ENCODE results near the gene ASAH2. TPM values are rescaled to one million over a fixed set of nuclear protein-coding genes. Genes with fewer than 3 reads are reported as not detected.
A peak's percentile ranks its signal among the peaks of the same experiment; 100 is the strongest.

The ASAH2 gene
- 1 to 10 TPM; 1.3 to 2.2 TPM for total RNA-seq
- long read RNA-seq, partial matches to known transcripts: 0 of 1 reads
- long read RNA-seq, other reads (novel, unspliced or antisense): 1 of 1 reads

DNA sequence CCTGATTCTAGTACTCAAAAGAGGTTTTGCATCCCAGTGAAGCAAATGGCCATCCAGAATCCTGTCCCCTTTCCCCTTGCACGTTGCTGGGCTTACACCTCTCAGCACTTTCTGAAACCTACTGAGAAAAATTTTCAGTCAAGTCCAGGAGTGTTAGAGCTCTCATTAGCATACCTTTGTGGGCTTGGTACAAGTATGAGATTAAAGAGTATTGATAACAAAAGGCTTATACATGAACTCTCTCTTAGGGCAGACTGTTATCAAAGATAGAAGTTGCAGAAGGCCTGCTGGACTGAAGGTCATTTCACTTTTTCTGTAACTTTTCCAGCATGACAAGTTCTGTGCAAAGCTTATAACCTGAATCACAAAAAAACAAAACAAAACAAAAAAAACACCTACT, at the start of gene ASAH2:
Gene ASAH2 (minus strand): TSS at position 123 of the 400 bp plus-strand sequence. CDS start 2,906 bp downstream, outside the sequence.
- intact Hi-C loops (cut with DNase I, micrococcal nuclease): no loop called here
- no peak for DNase-seq
- no peak for ATAC-seq

- DNase-seq (no peak), ATAC-seq (no peak)
- intact Hi-C loops (cut with DNase I, micrococcal nuclease): no loop called here
Observed at GRCh38 chr10:50299948-50300669, 48.8 kb upstream of the ASAH2 start.

- DNase-seq: no peak
- intact Hi-C loops (cut with DNase I, micrococcal nuclease): no loop called here
- no peak for ATAC-seq
Observed at GRCh38 chr10:50295367-50295766, 44.1 kb upstream of the ASAH2 start.

DNA sequence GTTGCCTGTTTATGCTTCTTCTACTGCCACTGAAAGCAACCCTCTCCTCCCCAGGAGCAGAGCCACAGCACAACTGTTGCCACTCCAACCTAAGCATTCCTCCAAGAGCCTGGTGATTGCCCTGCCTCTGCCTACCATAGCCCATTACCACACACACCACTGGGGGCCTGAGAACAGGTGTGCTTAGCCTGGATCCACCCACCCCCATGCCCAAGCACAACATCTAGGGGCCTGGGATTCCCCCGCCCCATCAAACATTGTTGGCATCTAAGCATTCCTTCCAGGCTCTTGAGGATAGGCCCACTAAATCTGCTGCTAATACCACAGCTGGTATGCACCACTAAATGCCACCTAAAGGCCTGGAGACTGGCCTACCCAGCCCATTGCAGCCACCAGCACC, 43.3 kb upstream of the ASAH2 start:
- intact Hi-C loops (cut with DNase I, micrococcal nuclease): no loop called here
- no peak for ATAC-seq
- no peak for DNase-seq

- DNase-seq: peak in 1 of 2 donors; percentile 7
- ATAC-seq: peak; percentile 99
- intact Hi-C loops (cut with DNase I, micrococcal nuclease): no loop called here
Observed at GRCh38 chr10:50293513-50294313, 42.4 kb upstream of the ASAH2 start.

DNA sequence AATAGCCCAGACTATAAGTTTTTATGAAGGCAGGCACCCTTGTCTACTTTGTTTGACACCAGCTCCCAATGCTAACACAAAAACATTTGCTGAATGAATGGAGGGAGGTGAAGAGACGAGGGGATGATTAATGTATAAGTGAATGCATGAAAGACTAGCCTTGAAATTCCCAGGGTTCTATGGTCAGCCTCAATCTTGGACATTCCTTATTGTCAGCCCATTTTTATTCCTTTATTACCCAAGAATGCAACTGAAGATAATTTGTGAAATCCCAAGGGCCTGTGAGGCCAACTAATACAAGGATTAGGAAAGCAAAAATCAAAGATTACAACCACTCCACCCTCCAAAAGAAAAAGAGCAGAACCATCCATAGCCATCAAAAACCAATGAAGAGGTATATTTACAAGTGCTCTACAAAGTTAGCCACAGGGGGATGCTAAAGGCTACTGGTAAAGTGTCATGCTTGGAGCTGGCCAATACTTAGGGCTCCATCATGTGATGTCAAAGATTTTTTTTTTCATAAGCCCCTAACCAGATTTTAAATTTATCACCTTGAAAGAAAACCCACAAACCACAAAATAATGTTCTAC, 40.0 kb upstream of the ASAH2 start:
- intact Hi-C loops (cut with DNase I, micrococcal nuclease): no loop called here

DNA sequence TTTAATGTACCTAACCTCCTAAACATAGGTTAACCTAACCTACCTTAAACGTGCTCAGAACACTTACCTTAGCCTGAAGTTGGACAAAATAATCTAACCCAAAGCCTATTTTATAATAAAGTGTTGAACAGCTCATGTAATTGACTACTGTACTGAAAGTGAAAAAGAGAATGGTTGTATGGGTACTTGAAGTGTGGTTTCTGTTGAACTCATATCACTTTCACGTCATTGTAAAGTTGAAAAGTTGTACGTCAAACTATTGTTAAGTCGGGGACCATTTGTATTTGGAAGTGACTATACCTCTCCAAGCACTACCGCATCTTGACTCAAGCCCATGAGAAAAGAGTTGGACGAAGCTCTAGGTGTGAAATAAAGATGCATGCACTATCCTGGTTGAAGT, 37.9 kb upstream of the ASAH2 start:
- DNase-seq (no peak), ATAC-seq (no peak)
- intact Hi-C loops (cut with DNase I, micrococcal nuclease): no loop called here

More for the DNA sequence above, 40.0 kb upstream of the ASAH2 start:
- DNase-seq (no peak), ATAC-seq (no peak)

DNA sequence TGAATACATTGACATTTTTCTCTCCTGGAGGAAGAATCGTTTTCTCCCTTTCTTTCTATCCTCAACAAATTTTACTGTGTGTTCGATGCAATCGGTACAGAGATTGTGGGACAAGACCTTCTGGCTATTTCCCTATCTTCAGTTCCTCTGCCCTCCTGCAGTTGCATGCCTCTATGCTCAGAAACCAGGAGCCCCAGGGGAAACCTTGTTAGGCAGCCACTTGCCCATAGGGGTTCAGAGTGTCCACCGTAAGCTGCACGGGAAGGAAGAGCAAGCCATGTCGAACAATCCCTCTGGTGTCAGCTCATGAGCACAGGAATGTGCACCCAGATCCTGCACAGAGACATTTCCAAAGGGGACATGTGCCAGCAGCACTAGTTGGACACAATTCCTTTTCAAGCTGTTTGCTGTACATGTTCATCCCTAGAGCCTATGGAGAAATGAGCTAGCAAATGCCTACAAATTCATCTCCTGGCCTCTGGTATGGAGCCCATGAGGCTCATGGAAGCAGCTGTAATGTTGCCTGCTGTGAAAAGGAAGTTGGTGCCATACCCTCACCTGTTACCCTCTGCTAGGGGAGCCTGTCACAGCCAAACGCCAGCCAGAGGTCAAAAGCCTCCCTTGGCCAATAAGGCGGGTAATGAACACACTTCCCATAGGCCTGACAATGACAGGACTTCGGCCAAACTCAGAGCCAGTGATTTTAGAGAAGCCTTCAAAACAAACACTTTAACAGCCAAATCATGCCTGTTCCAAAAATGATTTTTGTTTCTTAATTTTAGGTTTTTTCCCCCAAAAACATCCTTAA, 35.9 kb upstream of the ASAH2 start:
- ATAC-seq: no peak

DNA sequence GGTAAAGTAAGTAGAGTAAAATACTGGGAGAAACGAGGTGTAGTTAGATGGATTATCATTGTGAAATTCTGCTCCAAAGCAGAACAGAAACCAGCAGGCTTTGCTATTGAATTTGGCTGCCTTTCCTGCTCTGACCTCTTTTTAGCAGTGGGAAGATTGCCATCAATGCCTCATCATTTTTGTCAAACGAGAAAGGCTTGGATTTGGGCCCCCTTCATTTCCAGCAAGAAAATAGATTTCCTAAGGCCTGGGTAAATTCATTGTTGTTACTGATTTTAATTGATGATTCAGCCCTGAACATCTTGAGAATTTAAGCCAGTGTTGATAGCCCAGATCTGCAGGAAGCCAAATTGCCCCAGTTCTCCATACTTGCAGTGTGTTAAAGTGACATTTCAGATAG, 35.2 kb upstream of the ASAH2 start:
- ATAC-seq (no peak), DNase-seq (no peak)
- intact Hi-C loops (cut with DNase I, micrococcal nuclease): no loop called here

More for the DNA sequence above, 35.9 kb upstream of the ASAH2 start:
- no peak for DNase-seq
- intact Hi-C loops (cut with DNase I, micrococcal nuclease): no loop called here

- ATAC-seq: no peak
- intact Hi-C loops (cut with DNase I, micrococcal nuclease): no loop called here
- no peak for DNase-seq
Observed at GRCh38 chr10:50281967-50282522, 30.7 kb upstream of the ASAH2 start.

GRCh38 chr10:50281210-50281966, 30.1 kb upstream of the ASAH2 start:
- ATAC-seq (no peak), DNase-seq (no peak)
- intact Hi-C loops (cut with DNase I, micrococcal nuclease): no loop called here

DNA sequence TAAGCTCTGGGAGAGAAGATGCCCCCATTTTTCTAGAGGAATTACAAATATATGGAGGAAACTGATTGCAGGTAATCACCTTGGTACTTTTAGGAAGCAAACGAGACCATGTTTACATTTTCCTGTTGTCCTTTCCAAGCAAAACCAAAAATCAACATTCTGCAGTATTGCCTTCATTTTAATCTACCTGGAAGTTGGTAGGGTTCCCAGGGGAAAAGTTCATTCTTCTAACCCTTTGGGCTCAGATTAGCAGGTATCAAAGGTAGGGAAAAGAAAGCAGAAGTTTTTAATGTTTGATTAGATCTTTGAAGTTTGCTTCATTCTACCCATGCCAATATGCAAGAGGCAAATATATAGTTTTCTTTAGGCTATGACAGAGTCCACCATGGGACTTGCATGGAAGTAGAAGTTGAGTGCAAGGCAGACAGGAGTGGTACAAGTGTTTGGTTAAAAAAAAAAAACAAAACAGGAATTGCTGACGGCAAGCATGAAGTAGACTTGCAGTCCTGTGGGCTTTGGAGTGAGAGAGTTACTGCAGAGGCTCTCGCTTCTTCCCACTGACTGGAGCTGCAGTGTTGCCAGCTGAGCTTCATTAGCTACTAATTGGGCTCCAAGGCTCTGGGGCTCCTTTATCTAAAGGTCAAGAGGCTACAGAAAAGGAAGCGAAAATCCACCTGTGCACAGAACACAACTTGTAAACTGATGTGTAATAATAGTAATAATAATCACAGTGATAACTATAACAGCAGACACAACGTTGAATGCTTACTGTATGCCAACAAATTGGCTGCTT, 28.9 kb upstream of the ASAH2 start:
- ATAC-seq (no peak), DNase-seq (no peak)
- intact Hi-C loops (cut with DNase I, micrococcal nuclease): no loop called here

DNA sequence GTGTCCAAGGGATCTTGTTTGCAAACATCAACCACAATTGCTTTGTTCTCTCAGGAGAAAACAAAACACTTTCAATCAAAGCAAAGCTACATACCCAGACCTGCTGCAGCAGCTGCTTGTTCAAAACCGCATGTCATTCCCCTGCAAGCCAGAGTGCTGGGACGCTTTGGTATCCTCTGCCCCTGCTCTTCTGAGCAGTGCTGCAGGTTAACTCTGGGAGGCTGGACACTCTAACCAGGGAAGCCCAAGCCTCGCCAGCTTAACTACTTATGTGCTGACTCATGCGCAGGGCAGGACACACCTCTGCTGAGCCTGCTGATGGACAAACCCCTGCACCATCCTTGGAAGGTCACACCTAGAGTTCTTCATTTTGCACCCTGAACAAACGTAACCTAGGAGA, 28.2 kb upstream of the ASAH2 start:
- ATAC-seq: no peak
- intact Hi-C loops (cut with DNase I, micrococcal nuclease): no loop called here
- no peak for DNase-seq

- ATAC-seq (peak; percentile 62), DNase-seq (peak in 1 of 2 donors; percentile 65)
- intact Hi-C loops (cut with DNase I, micrococcal nuclease): no loop called here
Observed at GRCh38 chr10:50275650-50276235, 24.4 kb upstream of the ASAH2 start.

- DNase-seq (no peak), ATAC-seq (no peak)
- intact Hi-C loops (cut with DNase I, micrococcal nuclease): no loop called here
Observed at GRCh38 chr10:50272531-50272930, 21.2 kb upstream of the ASAH2 start.

DNA sequence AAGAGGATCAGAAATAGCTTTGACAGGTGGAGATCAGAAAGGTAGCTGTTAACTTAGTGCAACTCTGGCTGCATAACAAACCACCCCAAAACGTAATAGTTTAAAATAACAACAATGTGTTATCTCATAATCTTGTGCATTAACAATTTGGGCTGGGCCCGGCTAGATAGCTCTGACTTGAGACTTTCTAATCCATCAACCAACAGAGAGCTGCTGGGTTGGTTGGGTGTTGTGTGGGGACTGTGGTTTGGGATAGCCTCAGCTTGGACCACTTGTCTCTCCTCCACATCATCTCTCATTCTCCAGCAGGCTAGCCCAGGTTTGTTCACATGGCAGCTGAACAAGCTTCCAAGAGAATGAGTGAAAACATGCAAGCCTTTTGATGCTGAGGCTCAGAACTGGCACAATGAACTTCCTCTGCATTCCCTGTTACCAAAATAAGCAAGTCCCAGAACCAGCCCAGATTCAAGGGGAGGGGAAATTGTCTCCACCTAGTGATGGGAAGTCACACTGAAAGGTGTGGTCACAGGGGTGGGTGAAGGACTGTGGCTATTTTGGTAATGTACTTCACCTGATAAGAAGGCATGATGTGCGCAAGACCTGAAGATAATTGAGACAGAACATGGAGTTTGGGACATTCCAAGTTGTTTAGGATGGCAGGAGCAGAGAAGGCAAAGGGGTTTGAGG, 20.4 kb upstream of the ASAH2 start:
- intact Hi-C loops (cut with DNase I, micrococcal nuclease): no loop called here
- ATAC-seq (no peak), DNase-seq (no peak)

All from left colon (tissue), 2 donors.